Superior temporal gyrus (tissue), 1 donor: ENCODE results near the gene HPD.
A peak's percentile ranks its signal among the peaks of the same experiment; 100 is the strongest.
"Not testable (repeated sequence)": the region's sequence is repeated elsewhere in the genome, so short reads cannot be mapped to it uniquely, and the experiment has no call there.

Source experiments
- DNase-seq: peaks from one replicate; pipeline ENCODE4 v3.0.0-alpha.2; 2016; ENCODE audit errors: extremely low spot score

Gene HPD

DNA sequence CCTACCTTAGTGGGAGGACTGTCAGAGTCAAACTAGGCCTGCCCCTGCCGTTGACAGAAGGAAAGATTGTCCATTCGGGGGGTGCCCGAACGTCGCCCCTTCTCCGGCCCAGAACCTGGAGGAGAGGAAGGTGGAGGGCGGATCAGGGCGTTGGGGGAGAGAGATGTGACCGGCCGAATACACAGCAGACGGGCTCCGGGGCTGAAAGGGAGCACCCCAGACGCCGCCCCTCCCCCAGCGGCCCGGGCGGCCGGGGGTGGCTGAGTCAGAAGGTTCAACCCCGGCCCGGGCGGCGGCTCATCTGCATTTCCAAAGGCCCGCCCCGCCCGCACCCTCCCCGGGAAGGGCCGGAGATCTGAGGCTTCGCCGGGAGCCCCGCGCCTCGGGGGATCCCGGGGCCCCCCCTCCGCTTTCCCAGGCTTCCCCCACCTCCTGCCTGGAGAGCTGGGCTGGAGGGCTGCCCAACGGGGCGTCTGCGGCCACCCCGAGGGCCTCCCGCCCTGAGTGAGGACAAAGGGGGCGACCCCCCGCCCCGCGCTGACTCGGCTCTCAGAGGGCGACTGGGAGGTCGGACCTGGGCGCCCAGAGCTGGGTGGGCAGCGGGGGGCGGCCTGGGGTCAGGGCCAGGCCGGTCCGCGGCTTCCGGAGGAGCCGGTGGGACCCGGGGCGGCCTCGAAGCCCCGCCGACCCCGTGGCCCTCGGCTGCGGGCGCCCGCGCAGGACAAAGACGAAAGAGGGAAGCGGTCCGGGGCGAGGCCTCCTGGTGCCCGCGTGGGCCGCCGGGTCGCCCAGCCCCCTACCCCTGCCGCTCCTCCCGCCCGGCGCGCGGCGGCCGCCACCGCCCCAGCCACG, 58.6 kb downstream of the HPD start:
- DNase-seq, result peak; percentile 32

DNA sequence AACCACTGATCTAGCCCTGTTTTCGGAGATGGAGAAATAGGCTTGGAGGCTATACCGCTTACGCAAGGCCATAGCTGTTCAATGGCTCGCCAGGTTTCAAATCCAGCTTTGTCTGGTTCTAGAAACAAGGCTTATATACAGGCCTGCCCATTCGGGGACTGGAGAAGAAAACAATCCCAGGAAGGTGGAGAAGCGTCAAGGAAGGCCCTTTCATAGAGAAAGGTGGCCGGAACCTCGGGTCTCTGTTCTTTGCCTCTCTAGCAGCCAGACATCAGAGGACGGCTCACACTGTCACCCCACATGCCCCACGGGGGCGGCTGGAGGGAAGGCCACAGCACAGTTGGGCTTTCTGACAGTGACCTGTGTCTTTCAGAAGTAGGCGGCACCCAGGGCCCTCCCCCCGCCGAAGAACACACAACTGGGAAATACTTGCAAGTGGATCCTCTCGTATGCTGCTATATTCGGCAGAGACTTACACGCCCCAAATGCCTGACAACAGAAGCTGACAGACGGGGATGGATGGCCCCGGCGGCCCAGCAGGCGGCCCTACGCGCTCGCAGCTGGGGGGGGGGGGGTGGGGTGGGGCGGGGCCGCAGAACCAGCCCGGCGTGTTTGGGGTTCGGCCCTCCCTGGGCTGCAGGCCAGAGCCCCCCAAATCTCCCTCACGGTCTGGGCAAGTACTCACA, 59.4 kb downstream of the HPD start:
- DNase-seq, result peak; percentile 64

DNA sequence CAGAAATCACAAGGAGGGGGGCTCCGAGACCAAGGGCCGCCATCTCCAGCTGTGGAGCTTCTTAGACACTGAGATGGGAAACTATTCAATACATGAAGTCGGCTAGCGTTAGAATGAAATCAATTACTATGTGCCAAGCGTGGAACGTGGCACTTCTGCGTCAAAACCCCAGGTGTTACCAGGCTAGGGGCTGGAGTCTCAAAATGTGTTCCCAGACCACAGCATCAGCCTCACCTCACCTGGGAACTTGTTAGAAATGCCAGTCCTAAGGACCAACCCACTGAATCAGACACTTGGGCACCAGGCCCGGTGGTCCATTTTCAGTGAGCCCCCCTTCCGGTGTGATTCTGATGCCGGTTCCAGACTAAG, 59.9 kb downstream of the HPD start:
- no peak for DNase-seq

DNA sequence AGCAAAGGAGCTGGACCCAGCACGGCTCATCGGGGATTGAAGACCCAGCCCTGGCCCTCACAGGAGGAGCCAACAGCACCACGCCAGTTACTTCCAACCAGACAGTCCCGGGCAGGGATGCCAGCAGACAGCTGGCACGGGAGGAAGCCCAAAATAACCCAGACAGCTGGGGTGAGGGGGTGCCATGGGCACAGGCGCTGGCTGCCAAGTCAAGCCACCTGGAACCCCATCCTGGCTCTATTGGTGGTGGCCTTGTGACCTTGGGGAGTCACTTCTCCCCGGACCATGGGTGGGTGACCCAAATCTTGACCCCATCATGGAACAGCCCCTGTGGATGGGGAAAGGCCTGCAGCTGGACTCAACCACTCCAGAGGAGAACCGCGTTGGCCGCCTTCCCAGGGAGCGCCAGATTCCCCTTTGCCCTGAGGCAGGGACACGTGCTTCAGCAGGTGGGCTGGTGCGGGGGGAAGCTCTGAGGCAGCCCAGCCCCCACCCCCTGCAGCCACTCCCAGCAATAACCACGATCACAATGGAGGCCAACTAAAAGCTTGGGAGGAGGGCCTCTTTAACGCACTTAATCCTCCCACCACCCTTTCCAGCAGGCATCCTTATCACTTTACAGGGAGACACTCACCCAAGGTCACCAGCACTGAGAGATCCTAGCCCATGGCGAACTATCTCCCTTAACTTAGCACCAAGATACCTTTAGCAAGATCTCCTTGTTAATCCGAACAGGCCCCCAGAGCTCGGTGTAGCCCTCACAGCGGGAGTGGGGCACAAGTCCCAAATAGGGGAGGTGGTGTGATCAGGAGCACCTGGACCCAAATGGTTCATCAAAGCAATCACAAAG, 60.5 kb downstream of the HPD start:
- peak; percentile 58 for DNase-seq

DNA sequence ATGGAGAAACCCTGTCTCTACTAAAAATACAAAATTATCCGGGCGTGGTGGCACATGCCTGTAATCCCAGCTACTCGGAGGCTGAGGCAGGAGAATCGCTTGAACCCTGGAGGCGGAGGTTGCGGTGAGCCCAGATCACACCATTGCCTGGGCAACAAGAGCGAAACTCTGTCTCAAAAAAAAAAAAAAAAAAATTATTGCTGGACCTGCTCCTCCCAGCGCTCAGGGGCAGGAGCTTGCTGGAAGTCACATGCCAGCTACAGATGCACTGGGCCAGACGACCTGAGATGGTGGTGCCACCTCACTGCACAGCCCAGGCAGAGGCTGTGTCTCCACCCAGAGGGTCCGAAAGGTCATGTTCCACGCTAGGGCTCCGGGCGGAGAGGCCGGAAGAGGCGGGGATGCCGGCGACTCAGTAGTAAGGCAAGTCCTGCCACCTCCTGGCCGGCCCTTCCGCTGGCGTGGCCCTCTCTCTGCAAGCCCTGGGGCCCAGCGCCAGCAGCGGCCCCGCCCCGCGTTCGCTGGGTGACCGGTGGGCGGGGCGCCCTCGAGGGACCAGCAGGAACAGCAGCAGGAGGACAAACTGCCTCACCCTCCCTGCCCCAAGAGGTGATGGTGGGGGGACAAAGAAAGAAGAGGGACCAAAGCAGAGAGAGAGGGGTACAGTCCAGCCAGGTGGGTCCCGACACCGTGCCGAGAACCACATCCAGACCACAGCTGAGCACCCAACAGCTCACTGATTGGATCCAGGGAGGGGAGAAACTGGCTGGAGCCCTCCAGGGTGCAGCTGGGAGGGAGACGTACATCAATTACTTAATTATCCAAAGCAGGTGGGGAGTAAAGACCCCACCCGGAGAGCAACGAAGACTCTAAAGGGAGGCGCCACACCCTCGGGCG, 61.6 kb downstream of the HPD start:
- DNase-seq, result peak; percentile 78

DNA sequence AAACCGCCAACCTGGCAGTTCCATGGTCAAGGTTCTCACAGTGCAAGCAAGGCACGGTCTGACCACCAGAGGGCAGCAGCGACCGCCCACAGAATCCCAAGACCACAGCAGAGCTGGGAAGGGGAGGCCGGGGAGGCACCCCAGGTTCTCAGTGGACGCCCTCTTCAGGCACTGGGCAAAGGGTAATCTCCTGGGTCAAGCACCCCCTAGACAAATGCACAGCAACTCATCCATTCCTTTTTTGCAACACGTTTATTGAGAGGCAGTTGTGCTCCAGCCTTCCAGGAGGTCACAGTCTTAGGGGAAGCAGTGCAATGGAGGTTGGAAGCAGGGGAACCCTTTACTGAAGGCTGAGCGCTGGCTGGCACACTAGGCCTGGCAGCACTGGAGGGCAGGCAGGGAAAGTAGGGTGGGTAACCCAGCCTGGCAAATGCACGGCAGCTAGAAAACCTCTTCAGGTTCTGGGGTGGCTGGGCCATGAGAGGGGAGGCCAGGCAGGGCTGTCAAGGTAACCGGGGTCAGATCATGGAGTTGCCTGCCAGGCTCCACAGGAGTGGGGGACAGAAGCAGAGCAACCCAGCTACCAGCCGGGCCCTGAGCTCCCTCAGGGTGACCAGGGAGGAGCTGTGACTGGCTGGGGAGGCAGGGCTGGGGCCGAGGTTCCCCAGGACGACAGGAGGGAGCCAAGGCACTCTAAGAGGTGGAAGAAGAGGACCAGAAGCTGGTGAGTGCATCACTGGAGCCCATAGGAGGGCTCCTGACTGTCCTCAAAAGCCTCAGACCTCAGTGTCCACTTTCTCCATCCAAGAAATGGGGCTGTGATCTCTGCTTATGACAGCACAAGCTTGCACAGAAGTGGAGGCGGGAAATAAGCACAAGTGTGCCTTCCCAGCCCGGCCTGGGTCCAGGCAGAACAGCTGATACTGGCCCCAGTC, 63.4 kb downstream of the HPD start:
- peak; percentile 92 for DNase-seq

DNA sequence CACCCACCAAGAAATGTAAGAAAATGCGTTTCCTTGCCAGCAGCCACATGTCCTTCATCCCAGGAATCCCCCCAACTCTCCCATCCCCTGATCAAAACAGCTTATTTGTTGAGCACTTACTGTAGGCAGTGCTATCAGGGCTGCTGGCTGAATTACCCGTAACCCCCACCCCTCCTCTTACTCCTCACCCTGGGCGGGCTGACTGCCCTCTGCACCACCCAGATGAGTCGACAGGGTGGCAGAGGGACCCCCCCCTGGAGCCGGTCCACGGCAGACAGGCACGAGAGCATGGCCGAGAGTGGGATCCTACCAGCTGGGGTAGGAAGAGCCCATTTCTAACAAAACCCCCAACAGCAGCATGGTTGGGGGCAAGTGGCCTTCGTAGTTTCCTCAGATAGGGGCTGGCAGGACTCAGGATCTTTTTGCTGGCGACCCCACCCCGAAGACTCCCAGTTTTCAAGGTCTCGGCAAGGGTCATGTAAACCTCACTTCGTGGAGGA, 64.1 kb downstream of the HPD start:
- no peak for DNase-seq

DNA sequence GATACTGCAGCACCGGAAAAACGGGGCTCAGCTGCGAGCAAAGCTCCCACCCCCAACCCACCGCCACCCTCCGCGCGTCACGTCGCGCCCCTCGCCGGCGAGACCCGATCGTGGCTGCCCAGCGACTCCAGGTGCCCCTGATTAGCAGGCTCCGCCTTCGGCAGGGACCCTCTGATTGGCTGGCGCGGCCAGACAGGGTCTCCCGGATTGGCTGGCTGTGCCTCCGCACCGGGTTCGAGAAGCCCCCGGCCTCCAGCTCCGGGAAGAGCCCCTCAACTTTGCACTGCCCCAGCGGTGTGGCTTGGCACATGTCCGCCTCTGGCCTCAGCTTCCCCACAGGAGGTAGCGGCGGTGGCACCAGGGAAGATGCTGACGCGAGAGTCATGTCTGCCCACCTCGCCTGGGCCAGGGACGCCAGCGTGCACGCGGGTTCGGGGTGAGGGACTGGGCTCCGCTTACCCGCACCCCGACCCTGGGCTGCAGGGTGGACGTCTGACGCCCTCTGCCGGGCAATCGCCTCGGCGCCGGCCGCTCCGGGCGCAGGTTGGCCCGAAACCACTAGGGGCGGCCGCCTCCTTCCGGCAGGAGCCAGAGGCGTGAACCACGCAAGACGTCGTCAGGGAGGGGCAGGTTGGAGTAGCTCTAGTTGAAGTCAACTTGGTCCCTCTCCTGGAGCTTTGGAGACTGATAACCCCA, 64.7 kb downstream of the HPD start:
- peak; percentile 84 for DNase-seq

DNA sequence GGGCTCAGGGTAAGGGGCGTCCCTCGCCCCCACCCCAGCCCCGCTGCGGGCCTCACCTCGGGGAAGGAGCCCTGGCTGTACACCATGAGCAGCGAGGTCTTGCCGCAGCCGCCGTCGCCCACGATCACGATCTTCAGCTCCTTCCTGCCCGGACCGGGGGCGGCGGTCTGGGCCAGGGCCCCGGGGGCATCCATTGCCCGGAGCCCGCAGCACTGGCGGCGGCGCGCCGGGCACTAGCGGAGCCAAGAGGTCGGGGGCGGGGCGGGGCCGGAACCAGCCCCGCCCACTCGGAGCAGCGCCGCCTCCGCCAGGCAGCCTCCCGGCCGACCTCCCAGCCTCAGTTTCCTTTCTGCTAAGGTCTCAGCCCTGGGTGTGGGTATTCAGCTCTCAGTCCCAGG, 65.2 kb downstream of the HPD start, which contains the start of gene RHOF:
TSS of gene RHOF (minus strand) at position 249 of the 398 bp plus-strand sequence. CDS start at position 194, 55 bp downstream.
- DNase-seq, result no peak

DNA sequence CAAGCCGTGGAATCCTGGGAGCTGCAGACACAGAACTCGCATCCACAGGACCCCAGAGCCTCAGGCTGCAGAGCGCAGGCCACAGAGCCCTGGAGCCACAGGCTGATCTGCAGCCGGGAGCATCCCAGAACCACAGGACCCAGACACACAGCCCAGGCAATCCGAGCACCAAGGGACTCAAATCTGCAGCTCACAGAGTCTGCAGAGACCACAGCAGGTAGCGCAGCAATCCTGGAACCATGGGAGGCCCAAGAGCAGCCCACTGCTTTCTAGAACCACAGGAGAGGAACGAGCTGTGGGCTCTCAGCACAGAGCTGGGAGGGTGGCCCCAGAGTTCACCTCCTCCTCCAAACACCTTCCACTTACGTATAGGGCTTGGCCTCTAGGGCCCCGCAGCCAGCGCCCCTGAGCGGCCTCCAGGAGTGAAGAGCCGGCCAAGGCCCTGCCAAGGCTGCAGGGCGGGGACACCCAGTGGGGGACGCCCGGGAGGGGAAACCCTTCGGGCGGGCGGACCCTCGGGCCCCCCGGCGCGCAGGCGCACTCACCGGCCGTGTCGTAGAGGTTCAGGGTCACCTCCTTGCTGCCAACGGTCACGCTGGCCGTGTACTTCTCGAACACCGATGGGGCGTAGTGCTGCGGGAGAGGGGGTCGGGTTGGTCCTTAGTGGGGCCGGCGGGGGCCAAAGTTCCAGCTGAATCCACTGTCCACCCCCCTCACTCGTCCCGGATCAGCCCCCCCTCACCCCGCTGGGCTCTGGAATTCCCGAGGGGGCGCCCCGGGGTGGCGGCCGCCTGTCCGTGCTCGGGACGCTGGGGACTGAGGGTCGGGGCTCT, 65.8 kb downstream of the HPD start:
- no peak for DNase-seq

DNA sequence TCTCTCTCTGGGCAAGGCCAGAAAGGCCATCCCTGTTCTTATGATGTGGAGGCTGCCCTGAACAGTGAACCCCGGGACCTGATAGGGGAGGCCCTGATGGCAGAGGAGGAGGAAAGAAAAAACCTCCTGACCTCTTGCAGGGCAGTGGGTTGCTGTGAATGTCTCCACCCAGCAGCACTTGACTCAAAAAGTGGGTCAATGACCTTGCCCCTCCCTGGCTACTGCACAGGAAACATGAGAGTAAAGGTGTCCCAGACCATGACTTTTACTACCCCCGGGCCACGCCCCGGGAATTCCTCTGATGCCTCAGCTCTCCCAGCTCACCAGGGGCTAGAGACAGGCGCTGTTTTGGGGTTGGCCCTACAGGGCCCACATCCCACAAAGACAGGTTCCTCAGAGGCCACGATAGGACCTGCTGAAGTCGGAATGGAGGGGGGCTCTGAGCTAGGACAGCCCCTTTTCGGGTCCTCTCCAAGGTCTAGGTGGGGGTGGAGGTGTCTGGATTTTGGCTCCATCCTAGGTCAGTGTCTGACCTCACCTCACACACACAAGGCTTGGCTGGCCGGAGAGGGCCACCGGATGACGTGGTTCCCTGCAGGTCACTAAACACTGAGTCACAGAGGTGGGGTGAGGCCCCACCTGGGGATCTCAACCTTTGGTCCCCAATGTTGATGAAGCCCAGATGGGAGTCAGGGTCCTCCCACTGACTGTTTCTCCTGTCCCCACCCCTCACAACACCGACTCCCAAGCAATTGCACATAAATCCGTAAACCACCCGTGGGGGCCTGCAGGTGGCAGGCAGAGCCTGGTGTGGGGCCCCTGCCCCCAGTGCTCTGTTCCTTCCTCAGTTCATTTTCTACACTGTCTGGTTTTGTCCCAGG, 66.7 kb downstream of the HPD start:
- DNase-seq, result no peak

DNA sequence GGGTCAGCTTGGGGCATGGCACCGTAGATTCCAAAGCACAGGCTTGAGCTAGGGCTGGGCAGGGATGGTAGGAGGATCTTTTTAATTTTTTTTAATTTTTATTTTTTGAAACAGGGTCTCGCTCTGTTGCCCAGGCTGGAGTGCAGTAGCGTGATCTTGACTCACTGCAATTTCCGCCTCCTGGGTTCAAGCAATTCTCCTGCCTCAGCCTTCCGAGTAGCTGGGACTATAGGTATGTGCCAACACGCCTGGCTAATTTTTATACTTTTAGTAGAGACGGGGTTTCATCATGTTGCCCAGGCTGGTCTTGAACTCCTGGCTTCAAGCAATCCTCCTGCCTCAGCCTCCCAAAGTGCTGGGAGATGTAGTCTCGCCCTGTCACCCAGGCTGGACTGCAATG, 67.9 kb downstream of the HPD start:
- not testable (repeated sequence) for DNase-seq

DNA sequence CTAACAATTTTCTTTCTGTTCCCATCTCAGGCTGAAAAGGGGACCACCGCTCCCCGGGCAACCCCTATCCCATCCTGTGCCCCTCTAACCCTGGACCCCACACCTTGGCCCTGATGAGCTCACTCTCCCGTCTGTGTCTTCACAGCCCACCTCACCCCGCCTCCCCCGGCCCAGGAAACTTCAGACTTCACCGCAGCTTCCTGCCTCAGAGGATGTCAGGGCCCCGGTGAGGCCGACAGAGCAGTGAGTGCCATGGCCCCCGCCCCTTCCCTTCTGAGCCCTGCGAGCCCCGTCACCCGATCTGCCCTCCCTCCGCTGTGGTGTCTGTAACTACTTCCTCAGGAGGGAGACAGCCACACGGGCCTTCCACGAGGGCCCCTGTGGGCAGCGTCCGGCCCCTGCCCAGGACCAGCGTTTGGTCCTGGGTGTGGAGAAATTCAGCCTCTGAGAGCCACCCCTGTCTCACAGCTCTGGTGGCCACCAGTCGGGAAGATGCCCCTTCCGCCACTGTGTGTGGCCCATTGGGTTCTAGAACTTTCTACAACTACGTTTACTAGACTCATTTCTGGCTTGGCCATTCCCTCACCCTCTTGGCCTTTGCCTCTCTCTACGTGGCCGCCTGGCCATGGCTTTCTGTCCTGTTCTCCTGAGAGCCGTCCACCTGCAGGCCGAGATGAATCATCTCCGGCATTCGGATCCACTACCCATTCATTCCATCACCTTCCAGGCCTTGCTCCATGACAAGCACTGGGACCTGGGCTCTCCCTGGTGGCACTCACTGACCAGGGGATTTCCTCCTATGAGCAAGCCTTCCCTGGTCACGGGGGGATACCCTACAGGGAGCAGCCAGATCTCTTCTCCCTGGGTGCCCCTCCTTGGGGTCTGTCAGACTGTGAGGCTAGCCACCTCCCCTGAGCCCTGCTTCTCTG, 68.6 kb downstream of the HPD start:
- no peak for DNase-seq
